Dendritic cell treated with granulocyte-macrophage colony-stimulating factor and Interleukin-4, amounts not matched to agents 40 ng/mL and 50 ng/mL, for 4 days (primary cell): Measurements from ENCODE around the gene FN3K.
"Not testable (repeated sequence)": the region's sequence is repeated elsewhere in the genome, so short reads cannot be mapped to it uniquely, and the experiment has no call there.

Source experiments
- H3K27ac Mint-ChIP-seq: one replicate; pipeline ENCODE4 v1.8.0; 2022; ENCODE audit warnings: mild to moderate bottlenecking, mixed read lengths
- H3K27me3 Mint-ChIP-seq: one replicate; pipeline ENCODE4 v1.8.0; 2022; ENCODE audit warnings: mild to moderate bottlenecking, mixed read lengths
- H3K36me3 Mint-ChIP-seq: one replicate; pipeline ENCODE4 v1.8.0; 2022; ENCODE audit warnings: low read depth, mixed read lengths
- H3K4me1 Mint-ChIP-seq: one replicate; pipeline ENCODE4 v1.8.0; 2022; ENCODE audit warnings: low read depth, mixed read lengths
- H3K4me3 Mint-ChIP-seq: one replicate; pipeline ENCODE4 v1.8.0; 2022; ENCODE audit warnings: mild to moderate bottlenecking, moderate library complexity, mixed read lengths
- H3K9me3 Mint-ChIP-seq: one replicate; pipeline ENCODE4 v1.8.0; 2022; ENCODE audit warnings: mixed read lengths
- intact Hi-C: fragments of 100-400 bp; cut with micrococcal nuclease; formaldehyde crosslinking; loops from one replicate; pipeline ENCODE4 v1.15.0; 2022

FN3K gene

GRCh38 chr17:82740906-82741759, 5.7 kb downstream of the FN3K start:
- intact Hi-C loops, result no loop called here
- Mint-ChIP-seq H3K4me1 (no peaks in the 10 kb centered on the region), H3K9me3 (peaks cover 31% of the 10 kb centered on the region), H3K36me3 (peaks cover 21% of the 10 kb centered on the region), H3K27me3 (peaks cover 7% of the 10 kb centered on the region), H3K27ac (no peak overlapping the region), H3K4me3 (no peak overlapping the region)

- Mint-ChIP-seq H3K4me1 (no peaks in the 10 kb centered on the region), H3K27ac (no peak overlapping the region), H3K36me3 (peaks cover 21% of the 10 kb centered on the region), H3K9me3 (peaks cover 37% of the 10 kb centered on the region), H3K27me3 (peaks cover 5% of the 10 kb centered on the region), H3K4me3 (no peak overlapping the region)
- intact Hi-C loops, result no loop called here
Observed at GRCh38 chr17:82743344-82744219, 8.2 kb downstream of the FN3K start.

- intact Hi-C loops, H3K27ac Mint-ChIP-seq, H3K4me3 Mint-ChIP-seq, H3K4me1 Mint-ChIP-seq: not testable (repeated sequence)
- Mint-ChIP-seq H3K36me3 (peaks cover 19% of the 10 kb centered on the region), H3K27me3 (peaks cover 11% of the 10 kb centered on the region), H3K9me3 (peaks cover 37% of the 10 kb centered on the region)
Observed at GRCh38 chr17:82744736-82745135, 9.3 kb downstream of the FN3K start.

GRCh38 chr17:82745524-82745923, 10.1 kb downstream of the FN3K start:
- Mint-ChIP-seq H3K4me3 (no peak overlapping the region), H3K4me1 (no peaks in the 10 kb centered on the region), H3K9me3 (peaks cover 31% of the 10 kb centered on the region), H3K36me3 (peaks cover 11% of the 10 kb centered on the region), H3K27me3 (peaks cover 16% of the 10 kb centered on the region), H3K27ac (no peak overlapping the region)
- intact Hi-C loops, result no loop called here

- Mint-ChIP-seq H3K4me1 (peaks cover 14% of the 10 kb centered on the region), H3K27ac (no peak overlapping the region), H3K9me3 (peaks cover 19% of the 10 kb centered on the region), H3K27me3 (peaks cover 17% of the 10 kb centered on the region), H3K4me3 (no peak overlapping the region), H3K36me3 (peaks cover 10% of the 10 kb centered on the region)
- intact Hi-C loops, result no loop called here
Observed at GRCh38 chr17:82748756-82749155, 13.3 kb downstream of the FN3K start.

GRCh38 chr17:82750241-82750908, 15.0 kb downstream of the FN3K start:
- H3K4me1 Mint-ChIP-seq, result peaks cover 28% of the 10 kb centered on the region
- H3K4me3 Mint-ChIP-seq, result peak overlapping the region; percentile 58
- H3K36me3 Mint-ChIP-seq, result peaks cover 10% of the 10 kb centered on the region
- H3K9me3 Mint-ChIP-seq, result peaks cover 14% of the 10 kb centered on the region
- H3K27ac Mint-ChIP-seq, result no peak overlapping the region
- intact Hi-C loops, result loop anchor here (2.0 kb wide), 1 partner anchor 102 kb away; the partner anchor contains the start of gene WDR45B
- peaks cover 17% of the 10 kb centered on the region for H3K27me3 Mint-ChIP-seq

- intact Hi-C loops, result loop anchor here (1.0 to 2.0 kb wide), 2 partner anchors 35 to 102 kb away; partner anchors contain the start of genes FN3KRP and WDR45B
- Mint-ChIP-seq H3K4me3 (peak overlapping the region; percentile 44), H3K27ac (no peak overlapping the region), H3K9me3 (peaks cover 6% of the 10 kb centered on the region), H3K4me1 (peaks cover 34% of the 10 kb centered on the region), H3K27me3 (peaks cover 17% of the 10 kb centered on the region), H3K36me3 (peaks cover 10% of the 10 kb centered on the region)
Observed at GRCh38 chr17:82751171-82751570, 15.8 kb downstream of the FN3K start.

GRCh38 chr17:82751571-82752370, 16.4 kb downstream of the FN3K start, which contains the start of gene TBCD:
Gene TBCD (plus strand): TSS chr17:82752065. CDS start chr17:82752194, 129 bp downstream.
- H3K9me3 Mint-ChIP-seq, result no peaks in the 10 kb centered on the region
- H3K27ac Mint-ChIP-seq, result peak within 1 kb of the TSS; percentile 60
- peaks cover 13% of the 10 kb centered on the region for H3K27me3 Mint-ChIP-seq
- peaks cover 34% of the 10 kb centered on the region for H3K4me1 Mint-ChIP-seq
- peaks cover 16% of the 10 kb centered on the region for H3K36me3 Mint-ChIP-seq
- H3K4me3 Mint-ChIP-seq, result peak within 1 kb of the TSS; percentile 80
- intact Hi-C loops, result loop anchor here (1.0 to 2.0 kb wide), 2 partner anchors 35 to 103 kb away; partner anchors contain the start of genes FN3KRP and WDR45B

- Mint-ChIP-seq H3K4me3 (peak overlapping the region; percentile 78), H3K4me1 (peaks cover 34% of the 10 kb centered on the region), H3K27me3 (peaks cover 13% of the 10 kb centered on the region), H3K27ac (peak overlapping the region; percentile 60), H3K36me3 (peaks cover 24% of the 10 kb centered on the region), H3K9me3 (no peaks in the 10 kb centered on the region)
- intact Hi-C loops, result no loop called here
Observed at GRCh38 chr17:82752371-82753200, 17.2 kb downstream of the FN3K start.

GRCh38 chr17:82753201-82753464, 17.7 kb downstream of the FN3K start:
- Mint-ChIP-seq H3K4me1 (peaks cover 34% of the 10 kb centered on the region), H3K9me3 (no peaks in the 10 kb centered on the region), H3K36me3 (peaks cover 25% of the 10 kb centered on the region), H3K27ac (peak overlapping the region; percentile 60), H3K4me3 (peak overlapping the region; percentile 78), H3K27me3 (peaks cover 13% of the 10 kb centered on the region)
- intact Hi-C loops, result no loop called here

- no peak overlapping the region for H3K4me3 Mint-ChIP-seq
- peaks cover 6% of the 10 kb centered on the region for H3K27me3 Mint-ChIP-seq
- H3K9me3 Mint-ChIP-seq, result no peaks in the 10 kb centered on the region
- peaks cover 31% of the 10 kb centered on the region for H3K36me3 Mint-ChIP-seq
- intact Hi-C loops, result no loop called here
- no peak overlapping the region for H3K27ac Mint-ChIP-seq
- H3K4me1 Mint-ChIP-seq, result peaks cover 34% of the 10 kb centered on the region
Observed at GRCh38 chr17:82754297-82755208, 19.1 kb downstream of the FN3K start.

GRCh38 chr17:82756166-82756565, 20.8 kb downstream of the FN3K start:
- peaks cover 43% of the 10 kb centered on the region for H3K36me3 Mint-ChIP-seq
- intact Hi-C loops, result no loop called here

More at GRCh38 chr17:82756166-82756565, 20.8 kb downstream of the FN3K start:
- no peak overlapping the region for H3K27ac Mint-ChIP-seq
- H3K9me3 Mint-ChIP-seq, result no peaks in the 10 kb centered on the region
- peaks cover 34% of the 10 kb centered on the region for H3K4me1 Mint-ChIP-seq
- no peaks in the 10 kb centered on the region for H3K27me3 Mint-ChIP-seq
- no peak overlapping the region for H3K4me3 Mint-ChIP-seq
